ENCODE results near the gene NUP214.
"Not testable (repeated sequence)": the region's sequence is repeated elsewhere in the genome, so short reads cannot be mapped to it uniquely, and the experiment has no call there.

NUP214 gene

GRCh38 chr9:131236161-131236560 is 110.8 kb downstream of the NUP214 start:
- Mint-ChIP-seq H3K9me3 (no peaks in the 10 kb centered on the region), H3K4me3 (no peak overlapping the region), H3K27ac (peak overlapping the region in 1 of 2 donors; percentile 98), H3K4me1 (ENCODE audit: low read depth in 2 of 2) (peaks cover 35% of the 10 kb centered on the region in 2 donors), H3K27me3 (no peaks in the 10 kb centered on the region), H3K36me3 (ENCODE audit: insufficient read depth) (peaks cover 39% of the 10 kb centered on the region)
- no peak for ATAC-seq (replicated peaks)
- no peak for DNase-seq

GRCh38 chr9:131236761-131237160 is 111.4 kb downstream of the NUP214 start:
- H3K4me3 Mint-ChIP-seq = peak overlapping the region in 1 of 2 donors; percentile 10
- ATAC-seq (replicated peaks) (no peak), DNase-seq (no peak)
- H3K27me3 Mint-ChIP-seq = no peaks in the 10 kb centered on the region
- H3K27ac Mint-ChIP-seq = peak overlapping the region; percentile 95 to 98
- peaks cover 35% of the 10 kb centered on the region in 2 donors for H3K4me1 Mint-ChIP-seq (ENCODE audit: low read depth in 2 of 2)
- H3K36me3 Mint-ChIP-seq (ENCODE audit: insufficient read depth) = peaks cover 34% of the 10 kb centered on the region
- H3K9me3 Mint-ChIP-seq = no peaks in the 10 kb centered on the region

GRCh38 chr9:131237291-131237690 is 111.9 kb downstream of the NUP214 start:
- peaks cover 34% of the 10 kb centered on the region for H3K36me3 Mint-ChIP-seq (ENCODE audit: insufficient read depth)
- no peak for ATAC-seq (replicated peaks)
- H3K4me3 Mint-ChIP-seq = peak overlapping the region; percentile 76 to 79
- H3K27me3 Mint-ChIP-seq = no peaks in the 10 kb centered on the region
- H3K27ac Mint-ChIP-seq = peak overlapping the region; percentile 95 to 97
- DNase-seq = no peak
- no peaks in the 10 kb centered on the region for H3K9me3 Mint-ChIP-seq
- peaks cover 34 to 35% of the 10 kb centered on the region in 2 donors for H3K4me1 Mint-ChIP-seq (ENCODE audit: low read depth in 2 of 2)

- Mint-ChIP-seq H3K9me3 (no peaks in the 10 kb centered on the region), H3K36me3 (ENCODE audit: insufficient read depth) (peaks cover 39% of the 10 kb centered on the region), H3K27ac (peak overlapping the region; percentile 95 to 97)
Measured at GRCh38 chr9:131237931-131238401, 112.6 kb downstream of the NUP214 start.

GRCh38 chr9:131238402-131239021 is 113.1 kb downstream of the NUP214 start:
- Mint-ChIP-seq H3K27ac (peak overlapping the region; percentile 95 to 97), H3K36me3 (ENCODE audit: insufficient read depth) (peaks cover 34% of the 10 kb centered on the region), H3K9me3 (no peaks in the 10 kb centered on the region), H3K4me3 (peak overlapping the region; percentile 76 to 79), H3K4me1 (ENCODE audit: low read depth in 2 of 2) (peaks cover 32 to 37% of the 10 kb centered on the region in 2 donors), H3K27me3 (no peaks in the 10 kb centered on the region)
- ATAC-seq (replicated peaks) = peak; percentile 31
- no peak for DNase-seq

More at GRCh38 chr9:131237931-131238401, 112.6 kb downstream of the NUP214 start:
- Mint-ChIP-seq H3K4me3 (peak overlapping the region; percentile 76 to 79), H3K27me3 (no peaks in the 10 kb centered on the region), H3K4me1 (ENCODE audit: low read depth in 2 of 2) (peaks cover 32 to 38% of the 10 kb centered on the region in 2 donors)
- DNase-seq (peak; percentile 82 to 88 (median 85)), ATAC-seq (replicated peaks) (peak; percentile 87)

- Mint-ChIP-seq H3K4me1 (ENCODE audit: low read depth in 2 of 2) (peaks cover 25 to 29% of the 10 kb centered on the region in 2 donors), H3K9me3 (no peaks in the 10 kb centered on the region), H3K4me3 (peak overlapping the region; percentile 65 to 76), H3K36me3 (ENCODE audit: insufficient read depth) (peaks cover 25% of the 10 kb centered on the region), H3K27ac (peak overlapping the region; percentile 95 to 97), H3K27me3 (no peaks in the 10 kb centered on the region)
- no peak for DNase-seq
- ATAC-seq (replicated peaks) = no peak
Measured at GRCh38 chr9:131239161-131239975, 114.0 kb downstream of the NUP214 start.

- DNase-seq (no peak), ATAC-seq (replicated peaks) (no peak)
- peaks cover 21 to 24% of the 10 kb centered on the region in 2 donors for H3K4me1 Mint-ChIP-seq (ENCODE audit: low read depth in 2 of 2)
- peak overlapping the region in 1 of 2 donors; percentile 95 for H3K27ac Mint-ChIP-seq
- H3K27me3 Mint-ChIP-seq = no peaks in the 10 kb centered on the region
- H3K4me3 Mint-ChIP-seq = no peak overlapping the region
- H3K36me3 Mint-ChIP-seq (ENCODE audit: insufficient read depth) = peaks cover 22% of the 10 kb centered on the region
- no peaks in the 10 kb centered on the region for H3K9me3 Mint-ChIP-seq
Measured at GRCh38 chr9:131240047-131240921, 114.9 kb downstream of the NUP214 start.

- H3K4me1 Mint-ChIP-seq (ENCODE audit: low read depth in 2 of 2); H3K27me3 Mint-ChIP-seq; H3K4me3 Mint-ChIP-seq; H3K36me3 Mint-ChIP-seq (ENCODE audit: insufficient read depth); H3K27ac Mint-ChIP-seq; ATAC-seq (replicated peaks); H3K9me3 Mint-ChIP-seq; DNase-seq: not testable (repeated sequence)
Measured at GRCh38 chr9:131244331-131244730, 118.9 kb downstream of the NUP214 start.

- H3K36me3 Mint-ChIP-seq (ENCODE audit: insufficient read depth) = peaks cover 15% of the 10 kb centered on the region
- no peaks in the 10 kb centered on the region for H3K9me3 Mint-ChIP-seq
- no peak overlapping the region for H3K4me3 Mint-ChIP-seq
- DNase-seq (no peak), ATAC-seq (replicated peaks) (no peak)
- no peak overlapping the region for H3K27ac Mint-ChIP-seq
- no peaks in the 10 kb centered on the region for H3K27me3 Mint-ChIP-seq
- peaks cover under 1 to 5% of the 10 kb centered on the region in 2 donors for H3K4me1 Mint-ChIP-seq (ENCODE audit: low read depth in 2 of 2)
Measured at GRCh38 chr9:131246618-131247017, 121.2 kb downstream of the NUP214 start.

GRCh38 chr9:131252120-131252519 is 126.7 kb downstream of the NUP214 start:
- Mint-ChIP-seq H3K36me3 (ENCODE audit: insufficient read depth) (peaks cover 36% of the 10 kb centered on the region), H3K4me1 (ENCODE audit: low read depth in 2 of 2) (peaks cover 23 to 34% of the 10 kb centered on the region in 2 donors), H3K27ac (peak overlapping the region; percentile 93 to 96), H3K9me3 (no peaks in the 10 kb centered on the region), H3K4me3 (peak overlapping the region; percentile 68 to 82), H3K27me3 (no peaks in the 10 kb centered on the region)
- ATAC-seq (replicated peaks) (no peak), DNase-seq (no peak)

- Mint-ChIP-seq H3K4me3 (peak overlapping the region; percentile 68 to 82), H3K9me3 (no peaks in the 10 kb centered on the region), H3K36me3 (ENCODE audit: insufficient read depth) (peaks cover 53% of the 10 kb centered on the region), H3K27ac (peak overlapping the region; percentile 93 to 96), H3K27me3 (no peaks in the 10 kb centered on the region), H3K4me1 (ENCODE audit: low read depth in 2 of 2) (peaks cover 29 to 45% of the 10 kb centered on the region in 2 donors)
- DNase-seq = no peak
- ATAC-seq (replicated peaks) = no peak
Measured at GRCh38 chr9:131253891-131254491, 128.6 kb downstream of the NUP214 start.

GRCh38 chr9:131254626-131255025 is 129.2 kb downstream of the NUP214 start:
- Mint-ChIP-seq H3K36me3 (ENCODE audit: insufficient read depth) (peaks cover 58% of the 10 kb centered on the region), H3K4me3 (peak overlapping the region; percentile 38 to 68), H3K4me1 (ENCODE audit: low read depth in 2 of 2) (peaks cover 32 to 49% of the 10 kb centered on the region in 2 donors), H3K27ac (peak overlapping the region; percentile 25 to 89), H3K27me3 (no peaks in the 10 kb centered on the region), H3K9me3 (no peaks in the 10 kb centered on the region)
- no peak for DNase-seq
- ATAC-seq (replicated peaks) = no peak
